NCI-H226 (cell line): ENCODE results near the gene TIMP2.
"Not testable (repeated sequence)": the region's sequence is repeated elsewhere in the genome, so short reads cannot be mapped to it uniquely, and the experiment has no call there.

ENCODE experiments used
- DNase-seq: peaks from one replicate; pipeline ENCODE4 v3.0.0-alpha.2; 2015

The TIMP2 gene

GRCh38 chr17:78885956-78886355 is 39.2 kb downstream of the TIMP2 start:
- no peak for DNase-seq

GRCh38 chr17:78884876-78885667 is 40.1 kb downstream of the TIMP2 start:
- DNase-seq: no peak

- DNase-seq: no peak
Observed at GRCh38 chr17:78884148-78884825, 40.9 kb downstream of the TIMP2 start.

- DNase-seq: peak; percentile 96
Observed at GRCh38 chr17:78883533-78884131, 41.6 kb downstream of the TIMP2 start.

- no peak for DNase-seq
Observed at GRCh38 chr17:78883089-78883532, 42.1 kb downstream of the TIMP2 start.

- no peak for DNase-seq
Observed at GRCh38 chr17:78882540-78883088, 42.6 kb downstream of the TIMP2 start.

- DNase-seq: no peak
Observed at GRCh38 chr17:78879635-78880186, 45.5 kb downstream of the TIMP2 start.

- DNase-seq: no peak
Observed at GRCh38 chr17:78878871-78879527, 46.2 kb downstream of the TIMP2 start.

GRCh38 chr17:78878261-78878660 is 46.9 kb downstream of the TIMP2 start:
- DNase-seq: no peak

- DNase-seq: not testable (repeated sequence)
Observed at GRCh38 chr17:78876954-78877517, 48.2 kb downstream of the TIMP2 start.

- DNase-seq: no peak
Observed at GRCh38 chr17:78876094-78876597, 49.0 kb downstream of the TIMP2 start.

GRCh38 chr17:78875363-78876093 is 49.7 kb downstream of the TIMP2 start:
- no peak for DNase-seq

- DNase-seq: no peak
Observed at GRCh38 chr17:78873519-78874340, 51.5 kb downstream of the TIMP2 start.

- DNase-seq: no peak
Observed at GRCh38 chr17:78872486-78872885, 52.7 kb downstream of the TIMP2 start.

GRCh38 chr17:78870621-78871020 is 54.6 kb downstream of the TIMP2 start:
- no peak for DNase-seq

- no peak for DNase-seq
Observed at GRCh38 chr17:78868391-78868790, 56.8 kb downstream of the TIMP2 start.

- DNase-seq: not testable (repeated sequence)
Observed at GRCh38 chr17:78867046-78867445, 58.1 kb downstream of the TIMP2 start.

GRCh38 chr17:78865682-78866390 is 59.4 kb downstream of the TIMP2 start:
- DNase-seq: peak; percentile 29

- no peak for DNase-seq
Observed at GRCh38 chr17:78864117-78864516, 61.1 kb downstream of the TIMP2 start.
